ENCODE data around the gene COLEC12.

- TF ChIP-seq CTCF (IDR thresholded peaks at IDR 0.05) (no peak), POLR2A (IDR thresholded peaks at IDR 0.05) (no peak)
These were observed 42.7 kb downstream of the COLEC12 start for GRCh38 chr18:457521-458412.

All from thyroid gland (tissue), 4 donors.